Esophagus (tissue), 2 donors: ENCODE results near the gene PAX5. TPM values are rescaled to one million over a fixed set of nuclear protein-coding genes. Genes with fewer than 3 reads are reported as not detected.

ENCODE experiments used
- H3K27ac ChIP-seq, 2 donors: one replicate each; pipeline ENCODE4 v1.5.1; 2013; ENCODE audit warnings: low read depth in 2 of 2, mild to moderate bottlenecking in 2 of 2, inconsistent platforms in 1 of 2, low read length in 1 of 2, moderate library complexity in 1 of 2
- H3K27me3 ChIP-seq, 2 donors: one replicate each; pipeline ENCODE4 v1.6.1; 2013; ENCODE audit warnings: low read length in 2 of 2, control low read depth in 1 of 2, mild to moderate bottlenecking in 1 of 2; ENCODE audit not compliant: insufficient read depth in 2 of 2, control insufficient read depth in 1 of 2
- H3K36me3 ChIP-seq, 2 donors: one replicate each; pipeline ENCODE4 v1.6.1; 2013; ENCODE audit warnings: low read length in 1 of 2; ENCODE audit not compliant: control insufficient read depth in 2 of 2, insufficient read depth in 2 of 2
- H3K4me1 ChIP-seq, 2 donors: one replicate each; pipeline ENCODE4 v1.6.1; 2013; ENCODE audit warnings: low read length in 1 of 2; ENCODE audit not compliant: control insufficient read depth in 2 of 2, insufficient read depth in 2 of 2
- H3K4me3 ChIP-seq, 2 donors: one replicate each; pipeline ENCODE4 v1.5.1; 2013; ENCODE audit warnings: low read length in 2 of 2, mild to moderate bottlenecking in 2 of 2, low read depth in 1 of 2, moderate library complexity in 1 of 2
- H3K9me3 ChIP-seq, 2 donors: one replicate each; pipeline ENCODE4 v1.6.1; 2013; ENCODE audit warnings: mild to moderate bottlenecking in 2 of 2, low read depth in 1 of 2, low read length in 1 of 2, moderate library complexity in 1 of 2; ENCODE audit not compliant: control insufficient read depth in 2 of 2, insufficient read depth in 1 of 2
- WGBS, 2 donors: extraction: QIAGEN DNeasy Blood & Tissue Kit; methylation state at CpG; one replicate each; pipeline ENCODE4 v1.1.7; 2013; 5-methylcytosine and 5-hydroxymethylcytosine counted together
- polyA plus RNA-seq, 2 donors: library from polyadenylated mRNA; stranded (reverse); fragments of 200-250 nt; gene quantifications; one replicate each; pipeline ENCODE4 v1.2.3, GENCODE V29; 2013
- donor health status: healthy with polysubstance abuse.
- donor health status: Bipolar disorder and iron deficiency.

The PAX5 gene
- polyA plus RNA-seq, 2 donors = 0.02 to 0.10 TPM

GRCh38 chr9:37038302-37038942 lies 4.4 kb upstream of the PAX5 start:
- Histone ChIP-seq H3K36me3 (no peaks in the 10 kb centered on the region), H3K27me3 (peaks cover 4 to 51% of the 10 kb centered on the region in 2 donors), H3K4me1 (peaks cover 11 to 14% of the 10 kb centered on the region in 2 donors), H3K9me3 (peaks cover 0 to 2% of the 10 kb centered on the region in 2 donors), H3K27ac (no peak overlapping the region), H3K4me3 (no peak overlapping the region)
- WGBS, 2 donors = 31% methylated on average over 14 of the region's 14 CpGs

DNA sequence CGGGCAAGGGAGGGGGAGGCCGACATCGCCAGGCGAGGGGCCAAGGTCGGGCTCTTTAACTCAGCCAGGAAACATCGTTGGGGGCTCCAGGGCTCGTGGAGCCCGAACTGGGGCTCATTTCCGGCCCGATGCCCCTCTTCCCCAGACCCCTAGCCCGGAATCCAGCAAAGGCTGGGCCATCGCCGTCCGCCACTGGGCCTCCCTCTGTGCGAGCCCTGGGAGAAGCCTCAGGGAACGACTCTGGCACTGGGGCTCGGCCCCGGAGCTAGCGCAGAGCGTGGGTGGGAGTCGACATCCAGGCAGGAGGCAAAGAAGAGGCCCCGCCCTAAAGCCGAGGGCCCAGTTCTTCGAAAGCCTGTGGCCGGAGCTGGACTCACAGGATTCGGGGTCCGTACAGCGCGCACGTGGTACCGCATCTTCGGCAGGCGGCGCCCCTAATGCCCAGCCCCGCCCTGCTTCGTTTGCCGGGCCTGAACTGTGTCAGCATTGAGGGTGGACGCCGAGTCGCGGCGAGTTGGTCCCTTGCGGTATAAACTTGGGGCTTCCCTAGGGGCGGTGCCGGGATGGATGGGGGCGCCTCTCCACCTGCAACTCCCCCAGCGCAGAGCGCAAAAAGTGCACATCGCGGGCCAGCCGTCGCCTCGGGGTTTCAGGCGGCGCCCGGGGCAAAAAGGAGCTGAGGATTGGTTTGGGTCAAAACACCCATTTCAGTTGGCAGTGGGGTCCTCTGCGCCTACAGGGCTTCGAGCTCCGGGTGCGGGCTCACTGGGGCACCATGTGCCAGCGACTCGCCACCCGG lies 3.6 kb upstream of the PAX5 start:
- Histone ChIP-seq H3K36me3 (no peaks in the 10 kb centered on the region), H3K27me3 (peaks cover 4 to 50% of the 10 kb centered on the region in 2 donors), H3K27ac (no peak overlapping the region), H3K9me3 (peaks cover 0 to 2% of the 10 kb centered on the region in 2 donors), H3K4me3 (peak overlapping the region; percentile 45 to 73), H3K4me1 (peaks cover 11 to 14% of the 10 kb centered on the region in 2 donors)
- WGBS, 2 donors = 4 to 6% methylated on average over 56 to 63 of the region's 63 CpGs

GRCh38 chr9:37036776-37037502 lies 2.9 kb upstream of the PAX5 start:
- no peak overlapping the region for H3K27ac ChIP-seq
- 0 to 1% methylated on average over 43 to 44 of the region's 44 CpGs for WGBS, 2 donors

GRCh38 chr9:37036371-37036775 lies 2.3 kb upstream of the PAX5 start:
- peaks cover 11 to 14% of the 10 kb centered on the region in 2 donors for H3K4me1 ChIP-seq
- peak overlapping the region; percentile 45 to 73 for H3K4me3 ChIP-seq
- H3K36me3 ChIP-seq = no peaks in the 10 kb centered on the region
- H3K27me3 ChIP-seq = peaks cover 4 to 61% of the 10 kb centered on the region in 2 donors
- 6 to 7% methylated on average over 39 to 40 of the region's 40 CpGs for WGBS, 2 donors
- no peak overlapping the region for H3K27ac ChIP-seq
- peaks cover 0 to 2% of the 10 kb centered on the region in 2 donors for H3K9me3 ChIP-seq

More at GRCh38 chr9:37036776-37037502, 2.9 kb upstream of the PAX5 start:
- Histone ChIP-seq H3K36me3 (no peaks in the 10 kb centered on the region), H3K27me3 (peaks cover 4 to 58% of the 10 kb centered on the region in 2 donors), H3K9me3 (peaks cover 0 to 2% of the 10 kb centered on the region in 2 donors), H3K4me3 (peak overlapping the region; percentile 45 to 73), H3K4me1 (peaks cover 11 to 14% of the 10 kb centered on the region in 2 donors)

GRCh38 chr9:37035648-37036370 lies 1.7 kb upstream of the PAX5 start:
- Histone ChIP-seq H3K27ac (no peak overlapping the region), H3K27me3 (peaks cover 4 to 61% of the 10 kb centered on the region in 2 donors), H3K36me3 (no peaks in the 10 kb centered on the region), H3K4me1 (peaks cover 11 to 14% of the 10 kb centered on the region in 2 donors), H3K4me3 (peak overlapping the region in 1 of 2 donors; percentile 73), H3K9me3 (peaks cover 0 to 2% of the 10 kb centered on the region in 2 donors)
- 8 to 9% methylated on average over 35 of the region's 35 CpGs for WGBS, 2 donors

GRCh38 chr9:37034938-37035647 lies 1.0 kb upstream of the PAX5 start:
- Histone ChIP-seq H3K36me3 (no peaks in the 10 kb centered on the region), H3K9me3 (peaks cover 0 to 4% of the 10 kb centered on the region in 2 donors), H3K27ac (no peak overlapping the region), H3K4me1 (peaks cover 14 to 15% of the 10 kb centered on the region in 2 donors), H3K27me3 (peaks cover 1 to 63% of the 10 kb centered on the region in 2 donors), H3K4me3 (peak overlapping the region in 1 of 2 donors; percentile 0)
- 10 to 12% methylated on average over 24 to 27 of the region's 27 CpGs for WGBS, 2 donors

- peaks cover 0 to 7% of the 10 kb centered on the region in 2 donors for H3K9me3 ChIP-seq
- no peak overlapping the region for H3K27ac ChIP-seq
- peak overlapping the region in 1 of 2 donors; percentile 0 for H3K4me3 ChIP-seq
- 3% methylated on average over 54 to 56 of the region's 56 CpGs for WGBS, 2 donors
- H3K36me3 ChIP-seq = no peaks in the 10 kb centered on the region
- H3K27me3 ChIP-seq = peaks cover 0 to 69% of the 10 kb centered on the region in 2 donors
- H3K4me1 ChIP-seq = peaks cover 18 to 21% of the 10 kb centered on the region in 2 donors
Measured at GRCh38 chr9:37034305-37034937, 353 bp upstream of the PAX5 start.

DNA sequence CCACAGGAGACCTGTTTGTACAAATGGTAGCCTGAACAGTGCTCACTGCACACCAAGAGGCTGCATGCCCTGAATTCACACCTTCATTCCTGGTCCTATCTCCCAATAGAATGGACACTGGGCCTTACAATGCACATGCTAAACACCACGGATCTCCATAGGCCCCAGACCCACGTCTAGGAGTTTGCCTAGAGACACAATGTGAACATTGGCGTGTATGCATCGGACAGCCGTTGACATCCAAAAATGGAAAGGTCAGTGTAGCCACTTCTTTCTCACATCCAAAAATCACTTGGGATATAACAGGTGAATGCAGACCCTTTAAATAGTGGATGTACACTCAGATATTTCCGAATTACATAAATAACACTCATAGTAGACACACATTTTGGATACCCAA lies 927 bp downstream of the PAX5 start:
- Histone ChIP-seq H3K36me3 (no peaks in the 10 kb centered on the region), H3K27me3 (peaks cover 0 to 72% of the 10 kb centered on the region in 2 donors), H3K4me1 (peaks cover 18 to 21% of the 10 kb centered on the region in 2 donors), H3K4me3 (no peak overlapping the region), H3K27ac (no peak overlapping the region), H3K9me3 (peaks cover 0 to 12% of the 10 kb centered on the region in 2 donors)
- WGBS, 2 donors = 49 to 53% methylated on average over 6 of the region's 6 CpGs
